Right lobe of liver (tissue), 4 donors: ENCODE measurements around the gene COTL1.

ENCODE experiments used
- CTCF ChIP-seq, 4 donors: fragments of 200-600 bp in 3 of 4; fragments of 450-650 bp in 1 of 4; IDR thresholded peaks; one replicate each; pipeline versions ENCODE4 v1.5.1 to v1.8.0; 2016 to 2022; ENCODE audit warnings: antibody characterized with exemption in 4 of 4, mild to moderate bottlenecking in 2 of 4
- POLR2A ChIP-seq: fragments of 450-650 bp; IDR thresholded peaks from one replicate; pipeline ENCODE4 v1.6.1; 2017; ENCODE audit warnings: antibody characterized with exemption, mild to moderate bottlenecking
- donor health status: DM: no; HTN: no; CAD: no.
- donor health status: DM: no; HTN: no; CAD: no.
- donor health status: DM: no; HTN: yes; CAD: no.

GRCh38 chr16:84654998-84655397 lies 37.1 kb upstream of the COTL1 start:
- TF ChIP-seq CTCF (IDR thresholded peaks at IDR 0.05) (no peak), POLR2A (no peak)
